HG03354 (cell line): ENCODE results near the gene GLIS2.

ENCODE experiments used
- ATAC-seq: cut with Tn5 transposase; IDR thresholded peaks from one replicate; pipeline ENCODE4 v1.9.1; 2021; ENCODE audit warnings: mild to moderate bottlenecking; ENCODE audit not compliant: unreplicated experiment, poor library complexity, severe bottlenecking

The GLIS2 gene

GRCh38 chr16:4315186-4316107 lies at the start of gene GLIS2:
Gene GLIS2 (plus strand): TSS chr16:4316067. CDS start chr16:4332281, 16,214 bp downstream.
- no peak for ATAC-seq

- ATAC-seq = no peak
Observed at GRCh38 chr16:4266372-4266771, 49.5 kb upstream of the GLIS2 start.

GRCh38 chr16:4270091-4270490 lies 45.8 kb upstream of the GLIS2 start:
- ATAC-seq = no peak

DNA sequence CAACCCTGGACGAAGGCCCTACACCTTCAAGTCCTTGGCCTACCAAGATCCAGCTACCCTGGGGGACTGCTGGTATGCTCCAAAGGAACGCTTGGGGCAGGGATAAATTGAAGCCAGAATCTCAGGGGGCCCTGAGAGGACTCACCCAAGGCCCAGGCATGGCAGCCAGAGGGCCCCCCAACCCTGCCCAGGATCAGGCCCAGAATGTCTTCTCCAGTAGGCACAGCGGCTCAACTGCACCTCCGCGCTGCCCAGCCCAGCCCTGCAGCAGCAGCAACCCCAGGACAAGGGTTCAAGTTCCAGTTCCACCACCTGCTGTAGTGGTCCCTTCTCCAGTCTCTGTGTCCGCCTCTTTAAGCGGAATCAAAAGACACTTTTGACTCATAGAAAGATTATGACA lies 45.3 kb upstream of the GLIS2 start:
- no peak for ATAC-seq

DNA sequence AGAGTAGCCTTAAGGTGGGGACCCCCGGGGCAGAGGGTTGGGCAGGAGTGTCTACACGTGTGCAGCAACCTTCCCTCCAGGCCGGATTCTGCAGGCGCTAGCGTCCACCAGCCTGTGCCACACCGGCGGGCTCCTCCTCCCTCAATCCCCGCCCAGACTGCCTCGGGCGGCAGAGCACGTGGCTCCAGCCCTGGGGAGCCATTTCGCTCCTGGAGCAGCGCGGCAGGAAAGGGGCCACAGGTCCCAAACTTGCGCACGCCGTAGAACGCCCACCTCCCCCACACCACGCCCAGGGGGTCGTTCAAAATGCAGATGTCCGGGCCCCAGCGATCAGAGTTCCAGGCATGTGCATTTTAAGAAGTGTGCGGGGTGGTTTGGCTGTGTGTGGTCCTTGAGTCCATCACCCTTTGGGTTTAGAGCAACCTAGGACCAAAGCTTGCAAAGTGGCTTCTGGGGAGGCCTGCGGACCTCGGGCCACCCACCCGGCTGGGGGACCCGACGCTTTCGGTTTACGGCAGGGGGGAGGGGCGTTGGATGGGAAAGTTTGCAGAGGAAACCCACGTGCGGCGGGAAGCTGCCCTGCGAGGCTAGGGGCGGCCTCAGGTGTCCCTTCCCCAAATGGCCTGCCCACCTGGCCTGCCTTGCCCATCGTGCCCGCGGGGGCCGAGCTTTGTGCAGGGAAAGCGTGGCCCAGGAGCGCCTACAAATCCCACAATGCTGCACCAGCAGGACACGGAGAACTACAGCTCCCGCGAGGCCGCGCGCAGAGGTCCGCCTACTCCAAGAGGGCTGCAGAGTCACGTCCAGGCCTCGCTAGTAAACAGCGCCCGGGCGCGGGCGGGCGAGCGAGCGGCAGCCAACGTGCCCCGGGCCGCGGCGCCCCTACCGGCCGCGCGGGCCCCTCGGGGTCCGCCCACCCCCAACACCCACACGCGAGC lies 44.4 kb upstream of the GLIS2 start:
- peak; percentile 66 for ATAC-seq

DNA sequence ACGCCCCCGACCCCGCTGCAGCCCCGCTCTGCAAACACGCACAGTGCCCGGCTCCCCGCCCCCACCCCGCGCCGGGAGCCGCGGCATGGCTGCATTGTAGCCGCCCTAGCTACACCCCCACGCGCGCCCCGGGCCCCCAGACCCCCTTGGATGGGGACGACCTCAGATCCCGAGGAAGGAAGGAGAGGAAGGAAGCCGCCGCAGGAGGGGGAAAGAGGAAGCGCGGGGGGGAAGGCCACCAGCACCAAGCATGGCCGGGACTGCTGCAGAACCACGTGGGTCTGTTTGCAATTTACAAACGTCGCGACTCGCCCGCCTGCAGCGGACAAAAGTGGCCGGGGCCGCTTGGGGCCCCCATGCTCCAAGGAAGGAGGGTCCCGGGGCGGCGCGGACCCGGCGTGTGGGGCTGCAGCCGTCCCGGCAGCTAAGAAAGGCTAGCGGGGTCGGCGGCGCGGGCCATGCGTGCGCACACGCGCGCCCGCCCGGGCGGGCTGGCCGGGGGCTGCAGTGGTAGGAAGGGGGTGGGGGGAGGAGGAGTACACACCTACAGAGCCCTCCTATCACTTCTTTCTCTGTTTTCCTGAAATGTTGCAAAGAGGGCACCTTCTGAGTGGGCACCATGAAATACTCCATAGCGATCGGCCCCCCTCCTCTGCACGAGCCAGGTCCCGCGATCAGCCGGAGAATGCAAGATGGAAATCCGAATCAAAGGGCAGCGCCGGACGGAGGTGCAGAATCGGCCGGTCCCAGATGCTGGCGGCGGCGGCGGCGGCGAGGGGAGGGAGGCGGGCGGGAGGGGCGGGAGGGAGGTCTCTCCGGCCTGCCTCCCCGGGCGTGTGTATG lies 43.5 kb upstream of the GLIS2 start:
- ATAC-seq = peak; percentile 12

DNA sequence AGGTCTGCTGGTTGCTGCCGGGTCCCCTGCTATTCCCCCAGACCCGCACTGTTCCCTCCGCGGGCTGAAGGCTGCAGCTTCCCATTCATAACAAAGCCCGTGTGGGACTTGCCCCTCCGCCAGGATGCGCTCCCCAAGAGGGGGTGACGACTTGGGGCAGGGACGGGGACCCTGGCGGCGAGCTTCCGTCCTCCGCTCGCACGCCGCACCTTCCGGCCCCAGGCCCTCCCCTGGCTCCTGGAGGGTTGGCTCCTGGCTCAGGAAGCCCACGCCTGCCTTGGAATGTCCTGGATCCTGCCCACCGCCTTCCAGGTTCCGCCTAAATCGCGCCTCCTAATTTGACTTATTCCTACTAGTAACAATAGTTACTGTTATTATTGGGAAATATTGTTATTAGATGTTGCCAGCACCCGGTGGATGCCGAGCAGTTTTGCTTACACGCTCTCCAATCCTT lies 42.0 kb upstream of the GLIS2 start:
- peak; percentile 9 for ATAC-seq

GRCh38 chr16:4275861-4276260 lies 40.0 kb upstream of the GLIS2 start:
- no peak for ATAC-seq

GRCh38 chr16:4277987-4278513 lies 37.8 kb upstream of the GLIS2 start:
- ATAC-seq = no peak

DNA sequence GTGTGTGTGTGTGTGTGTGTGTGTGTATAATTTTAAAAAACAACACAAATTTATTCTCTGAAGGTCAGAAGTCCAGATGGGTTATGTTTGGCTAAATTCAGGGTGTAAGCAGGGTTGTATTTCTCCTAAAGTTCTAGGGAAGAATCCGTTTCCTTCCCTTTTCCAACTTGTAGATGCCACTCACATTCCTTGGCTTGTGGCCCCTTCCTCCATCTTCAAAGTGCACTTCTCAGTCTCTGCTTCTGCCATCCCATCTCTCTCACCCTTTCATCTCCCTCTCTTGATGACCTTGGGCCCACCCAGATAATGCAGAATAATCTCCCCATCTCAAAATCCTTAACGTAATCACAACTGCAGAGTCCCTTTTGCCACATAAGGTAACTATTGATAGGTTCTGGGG lies 35.2 kb upstream of the GLIS2 start:
- no peak for ATAC-seq

DNA sequence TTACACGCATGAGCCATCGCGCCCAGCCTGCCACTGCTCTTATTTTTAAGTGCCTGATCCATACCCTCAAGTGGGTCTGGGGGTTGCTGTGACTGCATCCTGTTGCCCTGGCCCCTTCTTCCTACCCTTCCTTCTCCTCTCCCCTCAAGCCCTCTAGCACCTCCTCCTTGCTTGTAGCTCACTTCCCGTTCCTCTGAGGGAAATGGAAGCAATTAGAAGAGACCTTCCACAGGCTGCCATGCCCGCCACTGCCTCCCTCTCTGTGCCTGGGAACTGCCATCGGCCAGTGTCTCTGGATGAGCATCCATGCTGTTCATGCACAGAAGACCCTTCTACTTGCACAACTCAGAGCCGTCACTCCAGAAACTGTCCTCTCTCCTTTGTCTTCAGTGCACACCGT lies 32.4 kb upstream of the GLIS2 start:
- ATAC-seq = no peak

GRCh38 chr16:4283939-4284338 lies 31.9 kb upstream of the GLIS2 start:
- no peak for ATAC-seq

GRCh38 chr16:4285167-4285566 lies 30.7 kb upstream of the GLIS2 start:
- no peak for ATAC-seq

GRCh38 chr16:4288148-4288921 lies 27.5 kb upstream of the GLIS2 start:
- ATAC-seq = peak; percentile 74

- no peak for ATAC-seq
Observed at GRCh38 chr16:4290236-4290830, 25.5 kb upstream of the GLIS2 start.

GRCh38 chr16:4291699-4292098 lies 24.2 kb upstream of the GLIS2 start:
- no peak for ATAC-seq

- no peak for ATAC-seq
Observed at GRCh38 chr16:4293181-4293716, 22.6 kb upstream of the GLIS2 start.
